ENCODE measurements around the gene LIMS1. TPM values are rescaled to one million over a fixed set of nuclear protein-coding genes. Genes with fewer than 3 reads are reported as not detected.
"Not testable (repeated sequence)": the region's sequence is repeated elsewhere in the genome, so short reads cannot be mapped to it uniquely, and the experiment has no call there.

The LIMS1 gene
- 92.3 and 132 TPM in 2 replicates for total RNA-seq (2014; rRNA removed; shearing (Covaris generic))
- 69.5 and 98.7 TPM in 2 replicates for polyA plus RNA-seq (2015; cell fraction: cytosol; rRNA removed)
- 36.1 and 49.5 TPM in 2 replicates for polyA plus RNA-seq (2015; cell fraction: nucleus; rRNA removed)

- peak; percentile 82 for DNase-seq (ENCODE audit: low read depth)
Observed at GRCh38 chr2:108533832-108534583, at the start of gene LIMS1. LIMS1 (plus strand) TSS chr2:108534470; CDS start chr2:108534563, 93 bp downstream.

DNA sequence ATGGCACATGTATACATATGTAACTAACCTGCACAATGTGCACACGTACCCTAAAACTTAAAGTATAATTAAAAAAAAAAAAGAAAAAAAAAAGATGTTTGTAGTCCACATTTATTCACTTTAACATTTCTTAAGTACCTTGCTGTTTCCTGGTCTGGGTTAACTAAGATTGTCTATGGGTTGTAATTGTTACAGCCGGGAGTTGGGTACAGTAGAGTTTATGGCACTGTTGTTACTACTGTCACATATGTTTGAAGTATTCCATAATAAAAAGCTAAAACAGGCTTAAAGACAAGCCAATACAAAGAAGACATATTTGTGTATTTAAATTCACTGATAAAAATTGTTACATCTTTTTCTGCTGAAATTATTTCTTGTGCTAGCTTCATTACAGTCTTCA lies 49.0 kb upstream of the LIMS1 start:
- no peak for DNase-seq (ENCODE audit: low read depth)

DNA sequence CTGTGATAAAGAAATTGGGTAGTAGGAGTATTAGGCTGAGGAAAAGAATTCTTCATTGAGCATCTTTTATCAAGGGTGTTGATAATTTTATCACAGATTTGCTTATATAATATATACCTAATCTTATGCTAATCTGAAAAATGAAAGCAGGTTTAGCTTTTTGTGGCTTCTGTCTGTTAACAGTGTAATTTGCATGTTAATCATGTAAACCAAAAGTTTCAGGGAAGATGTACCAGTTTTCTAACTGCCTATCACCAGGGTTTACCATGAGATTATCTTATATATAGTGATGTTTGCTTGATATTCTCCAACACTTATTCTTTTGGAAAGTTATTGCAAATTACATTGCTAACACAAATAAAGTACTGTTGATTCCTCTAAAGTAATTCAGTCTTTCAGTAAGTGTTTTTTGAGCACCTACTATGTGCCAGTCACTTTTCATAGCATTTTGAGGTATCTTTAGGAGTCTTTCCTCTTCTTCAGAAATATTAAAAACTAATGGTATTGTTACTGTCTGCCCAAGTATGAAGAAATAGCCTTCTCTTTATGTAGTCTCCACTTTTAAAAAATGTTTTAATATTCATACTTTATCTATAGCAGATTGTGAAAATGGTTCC lies 43.7 kb upstream of the LIMS1 start:
- DNase-seq (ENCODE audit: low read depth), result no peak

DNA sequence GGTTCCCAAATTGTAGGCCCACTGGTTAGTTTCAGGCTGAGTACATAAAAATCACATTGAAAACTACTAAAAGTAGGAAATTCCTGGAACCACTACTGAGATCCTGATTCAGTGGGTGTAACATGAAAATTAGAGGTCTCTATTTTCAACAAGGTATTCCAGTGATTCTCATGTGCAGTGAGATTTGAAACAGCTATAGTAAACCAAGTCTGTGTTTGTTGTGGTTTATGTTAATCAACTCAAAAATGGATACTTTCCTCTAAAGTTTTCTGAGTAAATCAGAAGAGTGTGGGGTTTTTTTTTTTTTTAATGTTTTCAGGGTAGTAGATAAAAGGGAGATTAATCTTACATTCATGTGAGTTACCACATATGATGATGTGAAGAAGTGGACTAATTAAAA lies 42.4 kb upstream of the LIMS1 start:
- DNase-seq (ENCODE audit: low read depth), result no peak

GRCh38 chr2:108492364-108492763 lies 41.9 kb upstream of the LIMS1 start:
- DNase-seq (ENCODE audit: low read depth), result peak; percentile 79

DNA sequence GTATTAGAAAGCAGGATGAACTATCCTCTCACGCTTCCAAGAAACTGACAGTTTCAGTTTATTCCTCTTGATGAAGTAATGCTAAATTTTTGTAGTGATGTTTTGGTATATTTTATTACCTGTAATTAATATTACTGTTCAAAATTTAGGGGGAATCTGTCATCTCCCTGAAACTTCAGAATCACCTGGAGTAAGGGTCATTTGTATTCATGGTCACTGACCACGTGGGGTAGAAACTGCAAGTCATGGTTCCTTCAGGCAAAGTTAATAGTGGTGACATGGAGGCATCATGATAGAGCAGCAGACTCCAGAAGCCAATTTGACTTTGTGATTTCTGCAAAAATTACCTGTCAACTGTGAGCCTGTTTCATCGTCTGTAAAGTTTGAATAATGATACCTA lies 38.1 kb upstream of the LIMS1 start:
- DNase-seq (ENCODE audit: low read depth), result not testable (repeated sequence)

DNA sequence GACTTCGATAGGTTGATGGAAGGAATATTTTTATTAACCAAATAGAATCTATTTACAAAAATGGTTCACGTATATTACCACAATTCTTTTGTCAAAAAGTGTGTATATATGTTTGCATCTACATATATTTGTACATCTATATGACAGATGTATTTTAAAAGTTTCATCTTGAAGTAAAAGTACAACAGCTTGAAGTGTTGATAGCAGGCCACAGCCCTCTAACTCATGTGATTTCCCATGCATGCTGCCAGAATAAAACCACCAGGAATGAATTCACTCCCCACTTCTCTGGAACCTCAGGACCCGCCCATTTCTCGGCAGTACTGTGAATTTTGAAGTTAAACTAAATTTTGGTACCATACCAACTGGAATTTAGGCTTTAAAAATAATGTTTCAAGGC lies 26.6 kb upstream of the LIMS1 start:
- DNase-seq (ENCODE audit: low read depth), result not testable (repeated sequence)

DNA sequence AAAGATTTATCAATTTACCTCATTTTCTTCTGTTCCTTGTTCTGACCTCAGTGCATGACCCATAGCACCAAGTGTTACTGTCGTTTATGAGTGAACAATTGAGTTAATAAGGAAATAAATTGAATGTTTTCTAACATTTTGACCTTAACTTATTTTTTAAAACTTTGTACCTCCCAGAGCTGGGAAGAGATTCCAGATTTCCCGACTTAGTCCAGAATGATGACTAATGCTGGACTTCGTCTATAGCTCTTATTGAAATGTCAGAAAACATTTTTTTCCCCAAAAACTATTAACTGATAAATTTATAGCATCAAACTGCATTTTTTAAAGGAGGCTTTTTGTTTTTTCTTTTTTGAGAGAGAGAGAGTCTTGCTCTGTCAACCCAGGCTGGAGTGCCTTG lies 21.8 kb upstream of the LIMS1 start:
- not testable (repeated sequence) for DNase-seq (ENCODE audit: low read depth)

GRCh38 chr2:108514478-108514877 lies 19.8 kb upstream of the LIMS1 start:
- peak; percentile 44 for DNase-seq (ENCODE audit: low read depth)

GRCh38 chr2:108524688-108525087 lies 9.6 kb upstream of the LIMS1 start:
- not testable (repeated sequence) for DNase-seq (ENCODE audit: low read depth)

- not testable (repeated sequence) for DNase-seq (ENCODE audit: low read depth)
Observed at GRCh38 chr2:108525258-108525657, 9.0 kb upstream of the LIMS1 start.

- DNase-seq (ENCODE audit: low read depth), result no peak
Observed at GRCh38 chr2:108531674-108532055, 2.6 kb upstream of the LIMS1 start.

DNA sequence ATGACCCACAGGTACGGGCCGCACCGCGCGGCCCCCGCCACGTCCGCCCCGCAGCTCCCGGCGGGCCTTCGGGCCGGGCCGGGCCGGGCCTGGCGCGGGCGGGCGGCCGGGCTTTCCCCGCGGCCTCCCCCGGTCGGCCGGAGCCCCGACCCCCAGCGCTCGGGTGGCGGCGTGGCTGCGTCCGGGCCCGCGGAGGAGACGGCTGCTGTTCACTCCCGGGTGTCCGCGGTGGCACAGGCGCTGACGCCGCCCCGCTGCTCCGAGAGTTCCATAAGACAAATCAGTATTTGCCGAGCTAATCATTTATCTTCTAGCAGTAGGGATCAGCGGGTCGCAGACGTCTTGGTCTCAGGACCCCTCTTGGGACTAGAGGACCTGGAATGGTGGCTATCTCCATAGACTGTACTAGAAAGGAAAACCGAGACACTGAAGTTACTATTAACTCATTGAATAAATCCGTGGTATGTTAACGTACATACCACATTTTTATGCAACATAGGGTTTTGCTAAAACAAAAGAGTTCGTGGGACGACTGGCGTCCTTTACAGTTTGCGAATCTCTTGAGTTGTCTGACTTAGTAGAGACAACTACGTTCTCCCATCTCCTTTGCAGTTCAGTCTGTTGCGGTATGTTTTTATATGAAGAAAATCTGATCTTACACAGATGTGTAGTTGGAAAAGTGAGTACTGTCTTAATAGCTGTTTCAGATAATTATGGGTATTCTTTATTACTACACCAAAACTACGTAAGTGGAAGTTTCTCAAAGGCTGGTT lies 500 bp downstream of the LIMS1 start:
- peak; percentile 31 for DNase-seq (ENCODE audit: low read depth)

DNA sequence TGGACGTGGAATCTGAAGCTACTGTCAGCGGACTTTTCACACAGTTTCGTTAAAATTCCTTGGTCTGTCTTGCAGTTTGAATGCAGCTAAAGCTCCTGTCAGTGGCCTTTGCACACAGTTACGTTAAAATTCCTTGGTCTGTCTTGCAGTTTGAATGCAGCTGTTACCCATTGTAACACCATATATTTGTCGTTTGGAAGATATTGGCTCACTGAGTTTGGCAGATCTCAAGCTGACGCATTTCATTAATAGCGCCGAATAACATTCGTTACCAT lies 1.0 kb downstream of the LIMS1 start:
- DNase-seq (ENCODE audit: low read depth), result no peak

DNA sequence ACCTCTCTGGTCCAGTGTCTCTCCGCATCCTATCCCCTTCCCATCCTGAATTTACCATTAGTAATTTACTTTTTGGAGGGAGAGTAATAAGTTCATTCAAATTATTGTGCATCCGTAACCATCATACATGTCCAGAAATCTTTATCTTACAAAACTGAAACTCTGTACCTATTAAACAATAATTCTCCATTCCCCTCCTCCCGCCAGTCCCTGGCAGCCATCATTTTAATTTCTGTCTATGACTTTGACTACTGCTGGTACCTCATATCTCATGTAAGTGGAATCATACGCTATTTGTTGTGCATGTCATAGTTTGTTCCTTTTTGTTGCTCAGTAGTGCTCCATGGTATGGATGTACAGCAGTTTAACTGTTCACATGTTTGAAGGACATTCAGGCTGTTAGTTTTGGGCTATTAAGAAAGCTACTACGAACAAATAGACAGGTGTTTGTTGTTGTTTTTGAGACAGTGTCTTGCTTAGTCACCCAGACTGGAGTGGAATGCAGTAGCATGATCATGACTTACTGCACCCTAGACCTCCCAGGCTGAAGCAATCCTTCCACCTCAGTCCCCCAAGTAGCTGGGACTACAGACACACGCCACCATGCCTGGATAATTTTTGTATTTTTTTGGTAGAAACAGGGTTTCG lies 2.0 kb downstream of the LIMS1 start:
- DNase-seq (ENCODE audit: low read depth), result peak; percentile 46

DNA sequence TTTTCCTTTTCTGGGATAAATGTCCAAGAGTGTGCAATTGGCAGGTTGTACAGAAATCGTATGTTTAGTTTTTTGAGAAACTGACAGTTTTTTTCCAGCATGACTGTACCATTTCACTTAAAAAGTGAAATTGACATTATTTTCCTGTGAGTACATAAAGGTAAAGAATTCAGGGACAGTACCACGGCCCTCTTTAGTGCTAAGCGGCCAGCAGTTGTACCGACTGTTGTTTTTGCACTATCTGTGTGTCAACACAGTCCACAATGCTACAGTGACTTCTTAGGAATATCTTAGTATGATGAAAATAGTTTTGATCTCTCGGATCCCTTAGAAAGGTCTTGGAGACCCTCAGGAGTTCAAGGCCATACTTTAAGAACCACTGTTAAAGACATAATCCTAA lies 2.6 kb downstream of the LIMS1 start:
- no peak for DNase-seq (ENCODE audit: low read depth)

GRCh38 chr2:108538000-108538625 lies 3.8 kb downstream of the LIMS1 start:
- no peak for DNase-seq (ENCODE audit: low read depth)

- no peak for DNase-seq (ENCODE audit: low read depth)
Observed at GRCh38 chr2:108541451-108541850, 7.2 kb downstream of the LIMS1 start.

GRCh38 chr2:108542071-108542470 lies 7.8 kb downstream of the LIMS1 start:
- no peak for DNase-seq (ENCODE audit: low read depth)

- no peak for DNase-seq (ENCODE audit: low read depth)
Observed at GRCh38 chr2:108547606-108548005, 13.3 kb downstream of the LIMS1 start.

All from HT1080 (cell line).